ENCODE data around the gene XRN2.

The XRN2 gene

DNA sequence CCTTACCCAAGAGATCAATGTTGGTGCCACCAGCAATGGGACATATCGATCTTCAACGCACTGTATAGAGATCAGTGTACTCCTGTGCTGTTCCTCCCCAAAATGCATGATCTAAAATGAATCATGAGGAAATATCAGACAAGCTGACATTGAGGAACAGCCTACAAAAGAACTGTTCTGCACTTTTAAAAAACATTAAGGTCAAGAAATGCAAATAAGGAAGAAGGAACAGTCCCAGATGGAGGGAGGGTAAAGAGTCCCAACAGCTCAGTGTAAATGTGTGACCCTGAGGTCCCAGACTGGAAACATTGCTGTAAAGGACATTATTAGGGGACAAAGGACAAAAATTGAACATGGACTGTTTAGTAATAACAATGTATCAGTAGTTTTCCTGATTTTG is 24.3 kb upstream of the XRN2 start:
- Histone ChIP-seq H3K27ac (ENCODE audit: low read length) (no peak overlapping the region), H3K27me3 (ENCODE audit: low read depth, low read length) (peaks cover 25% of the 10 kb centered on the region), H3K9me3 (ENCODE audit: insufficient read depth, low read length) (no peaks in the 10 kb centered on the region), H3K4me2 (ENCODE audit: low read length) (no peak overlapping the region), H3K79me2 (ENCODE audit: low read length) (no peaks in the 10 kb centered on the region), H3K4me3 (ENCODE audit: low read length) (no peak overlapping the region), H3K4me1 (ENCODE audit: low read length) (no peaks in the 10 kb centered on the region), H3K9ac (ENCODE audit: low read length) (no peak overlapping the region), H3K36me3 (replicated peaks; ENCODE audit: low read depth, low read length) (no peaks in the 10 kb centered on the region), H4K20me1 (ENCODE audit: insufficient read depth, low read length) (no peaks in the 10 kb centered on the region), H2AFZ (ENCODE audit: low read depth, low read length) (no peak overlapping the region)
- TF ChIP-seq EZH2phosphoT487 (IDR thresholded peaks at IDR 0.05; ENCODE audit: low read depth), result no peak
- no peak for TF ChIP-seq CTCF (IDR thresholded peaks at IDR 0.05; ENCODE audit: low read depth, low read length)

DNA sequence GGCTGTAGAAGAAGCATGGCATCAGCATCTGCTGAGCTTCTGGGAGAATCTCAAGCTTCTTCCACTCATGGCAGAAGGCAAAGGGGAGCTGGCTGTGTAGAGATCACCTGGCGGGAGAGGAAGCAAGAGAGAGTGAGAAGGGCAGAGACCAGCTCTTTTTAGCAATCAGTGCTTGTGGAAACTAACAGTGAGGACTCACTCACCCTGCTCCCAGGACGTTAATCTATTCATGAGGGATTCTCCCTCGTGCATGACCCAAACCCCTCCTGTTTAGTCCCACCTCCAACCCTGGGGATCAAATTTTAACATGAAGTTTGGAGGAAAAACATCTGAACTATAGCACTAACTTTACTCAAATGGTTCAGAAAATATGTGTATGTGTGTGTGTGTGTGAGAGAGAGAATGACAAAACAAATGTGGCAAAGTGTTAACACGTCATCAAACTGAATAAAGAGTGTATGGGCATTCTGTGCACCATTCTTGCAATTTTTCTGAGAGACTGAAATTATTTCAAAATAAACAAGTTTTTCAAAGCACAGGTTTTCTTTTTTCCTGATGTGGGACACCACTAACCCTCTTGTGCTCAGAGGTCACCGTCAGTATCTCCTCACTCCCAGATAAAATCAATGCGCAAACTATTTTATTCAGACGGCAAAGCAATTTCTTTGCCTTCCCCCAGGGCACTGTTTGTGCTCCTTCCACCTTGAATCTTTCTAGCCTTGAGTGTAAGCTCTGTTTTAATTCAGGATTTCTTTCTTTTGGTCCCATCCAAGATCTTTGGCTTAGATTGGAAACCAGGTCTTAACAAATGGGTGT is 23.2 kb upstream of the XRN2 start:
- H3K9ac ChIP-seq (ENCODE audit: low read length), result no peak overlapping the region
- H3K79me2 ChIP-seq (ENCODE audit: low read length), result no peaks in the 10 kb centered on the region
- H3K9me3 ChIP-seq (ENCODE audit: insufficient read depth, low read length), result no peaks in the 10 kb centered on the region
- no peak overlapping the region for H3K4me3 ChIP-seq (ENCODE audit: low read length)
- no peaks in the 10 kb centered on the region for H4K20me1 ChIP-seq (ENCODE audit: insufficient read depth, low read length)
- peaks cover 22% of the 10 kb centered on the region for H3K27me3 ChIP-seq (ENCODE audit: low read depth, low read length)
- no peak overlapping the region for H2AFZ ChIP-seq (ENCODE audit: low read depth, low read length)
- no peak overlapping the region for H3K4me2 ChIP-seq (ENCODE audit: low read length)
- no peaks in the 10 kb centered on the region for H3K4me1 ChIP-seq (ENCODE audit: low read length)
- no peak overlapping the region for H3K27ac ChIP-seq (ENCODE audit: low read length)
- no peaks in the 10 kb centered on the region for H3K36me3 ChIP-seq (replicated peaks; ENCODE audit: low read depth, low read length)
- TF ChIP-seq EZH2phosphoT487 (IDR thresholded peaks at IDR 0.05; ENCODE audit: low read depth) (no peak), CTCF (IDR thresholded peaks at IDR 0.05; ENCODE audit: low read depth, low read length) (no peak)

GRCh38 chr20:21280522-21281016 is 22.6 kb upstream of the XRN2 start:
- Histone ChIP-seq H3K9me3 (ENCODE audit: insufficient read depth, low read length) (no peaks in the 10 kb centered on the region), H2AFZ (ENCODE audit: low read depth, low read length) (no peak overlapping the region), H3K4me2 (ENCODE audit: low read length) (no peak overlapping the region), H3K36me3 (replicated peaks; ENCODE audit: low read depth, low read length) (no peaks in the 10 kb centered on the region), H3K27ac (ENCODE audit: low read length) (no peak overlapping the region), H3K79me2 (ENCODE audit: low read length) (no peaks in the 10 kb centered on the region), H3K9ac (ENCODE audit: low read length) (no peak overlapping the region), H3K27me3 (ENCODE audit: low read depth, low read length) (peaks cover 22% of the 10 kb centered on the region), H3K4me3 (ENCODE audit: low read length) (no peak overlapping the region), H3K4me1 (ENCODE audit: low read length) (no peaks in the 10 kb centered on the region), H4K20me1 (ENCODE audit: insufficient read depth, low read length) (no peaks in the 10 kb centered on the region)
- TF ChIP-seq CTCF (IDR thresholded peaks at IDR 0.05; ENCODE audit: low read depth, low read length) (no peak), EZH2phosphoT487 (IDR thresholded peaks at IDR 0.05; ENCODE audit: low read depth) (no peak)

- Histone ChIP-seq H3K9me3 (ENCODE audit: insufficient read depth, low read length) (no peaks in the 10 kb centered on the region), H3K79me2 (ENCODE audit: low read length) (no peaks in the 10 kb centered on the region), H2AFZ (ENCODE audit: low read depth, low read length) (no peak overlapping the region), H3K9ac (ENCODE audit: low read length) (no peak overlapping the region), H3K27me3 (ENCODE audit: low read depth, low read length) (peaks cover 12% of the 10 kb centered on the region), H3K36me3 (replicated peaks; ENCODE audit: low read depth, low read length) (no peaks in the 10 kb centered on the region), H3K4me2 (ENCODE audit: low read length) (no peak overlapping the region), H3K27ac (ENCODE audit: low read length) (no peak overlapping the region), H3K4me1 (ENCODE audit: low read length) (no peaks in the 10 kb centered on the region), H4K20me1 (ENCODE audit: insufficient read depth, low read length) (no peaks in the 10 kb centered on the region), H3K4me3 (ENCODE audit: low read length) (no peak overlapping the region)
- TF ChIP-seq CTCF (IDR thresholded peaks at IDR 0.05; ENCODE audit: low read depth, low read length), result no peak
- TF ChIP-seq EZH2phosphoT487 (IDR thresholded peaks at IDR 0.05; ENCODE audit: low read depth), result no peak
Observed at GRCh38 chr20:21286775-21287174, 16.4 kb upstream of the XRN2 start.

All from OCI-LY3 (cell line).